GM08714 (cell line): ENCODE measurements around the gene GNAI2.
"Not testable (repeated sequence)": the region's sequence is repeated elsewhere in the genome, so short reads cannot be mapped to it uniquely, and the experiment has no call there.

Experiments
- H3K4me3 ChIP-seq: fragments of 200-500 bp; sonication (Bioruptor generic); 2 replicates; pipeline ENCODE4 v1.5.1; 2014; ENCODE audit warnings: mild to moderate bottlenecking, low read length, inconsistent platforms
- ZNF274 ChIP-seq: IDR thresholded peaks from 2 replicates; pipeline ENCODE4 v1.6.1; 2012; ENCODE audit warnings: mild to moderate bottlenecking, low read depth, low read length

GNAI2 gene

DNA sequence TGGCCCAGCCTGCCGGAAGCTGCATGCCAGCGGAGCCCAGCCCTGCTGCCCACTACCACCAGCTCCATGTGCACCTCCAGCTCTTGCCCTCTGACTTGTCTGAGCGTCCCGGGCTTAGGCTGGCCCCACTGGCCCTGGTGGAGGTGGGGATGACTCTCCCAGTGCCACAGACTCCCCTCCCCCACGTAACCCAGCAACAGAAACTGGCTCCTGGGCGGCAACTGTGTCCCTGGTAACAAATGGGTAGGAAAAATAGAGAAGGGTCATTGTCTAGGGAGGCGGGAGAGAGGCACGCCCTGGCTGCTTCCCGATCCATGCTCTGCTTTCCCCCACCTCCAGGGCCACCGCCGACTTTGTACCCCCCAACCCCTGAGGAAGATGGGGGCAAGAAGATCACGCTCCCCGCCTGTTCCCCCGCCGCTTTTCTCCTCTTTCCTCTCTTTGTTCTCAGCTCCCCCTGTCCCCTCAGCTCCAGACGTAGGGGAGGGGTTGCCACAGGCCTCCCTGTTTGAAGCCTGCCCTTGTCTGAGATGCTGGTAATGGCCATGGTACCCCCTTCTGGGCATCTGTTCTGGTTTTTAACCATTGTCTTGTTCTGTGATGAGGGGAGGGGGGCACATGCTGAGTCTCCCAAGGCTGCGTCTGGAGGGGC, 22.2 kb downstream of the GNAI2 start:
- H3K4me3 ChIP-seq: no peak overlapping the region
- no peak for TF ChIP-seq ZNF274

DNA sequence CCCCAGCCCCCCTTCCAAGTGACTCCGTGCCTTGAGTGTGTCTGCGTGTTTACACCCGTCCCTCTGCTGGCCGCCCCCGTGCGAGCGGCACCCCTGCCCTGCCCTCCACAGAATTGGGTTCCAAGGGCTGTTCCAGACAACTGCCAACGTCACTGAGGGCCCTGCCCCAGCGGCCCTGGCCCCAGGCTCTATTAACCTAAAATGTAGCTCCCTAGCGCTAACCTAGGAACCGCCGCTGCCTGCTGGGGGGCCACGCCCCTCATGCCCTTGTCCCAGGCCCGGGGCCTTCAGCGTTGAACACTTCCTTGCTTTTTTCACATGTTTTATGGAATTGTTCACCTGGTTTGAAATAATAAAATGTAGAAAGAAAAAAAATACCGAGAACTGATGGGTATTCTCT, 23.0 kb downstream of the GNAI2 start:
- no peak for TF ChIP-seq ZNF274
- H3K4me3 ChIP-seq: no peak overlapping the region

DNA sequence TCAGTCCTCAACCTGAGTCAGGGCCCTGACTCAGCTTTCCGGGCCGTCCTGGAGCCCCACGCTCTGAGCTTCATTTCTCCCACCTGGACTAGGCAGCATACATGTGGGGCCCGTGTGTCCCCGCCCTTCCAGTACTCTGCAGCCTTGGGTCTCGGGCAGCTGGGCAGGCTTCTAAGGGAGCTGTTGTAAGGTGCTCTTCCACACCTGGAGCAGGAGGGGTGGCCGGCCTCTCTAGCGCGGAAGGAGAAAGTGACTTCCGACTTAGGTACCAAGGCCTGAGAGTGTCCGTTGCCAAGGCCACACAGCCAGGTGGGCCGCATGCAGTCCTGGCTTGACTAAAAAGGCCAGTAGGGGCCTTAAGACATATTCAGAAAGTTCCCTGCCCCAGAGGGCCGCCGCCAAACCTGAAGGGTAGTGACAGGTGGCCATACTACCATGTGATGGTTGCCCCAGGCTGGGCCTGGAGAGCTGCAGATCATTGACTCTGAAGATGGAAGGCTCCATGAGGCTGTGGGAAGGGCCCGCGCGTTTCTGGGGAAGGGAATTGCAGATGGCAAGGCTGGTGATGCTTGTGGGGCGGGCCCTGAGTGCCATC, 23.5 kb downstream of the GNAI2 start:
- no peak for TF ChIP-seq ZNF274
- no peak overlapping the region for H3K4me3 ChIP-seq

DNA sequence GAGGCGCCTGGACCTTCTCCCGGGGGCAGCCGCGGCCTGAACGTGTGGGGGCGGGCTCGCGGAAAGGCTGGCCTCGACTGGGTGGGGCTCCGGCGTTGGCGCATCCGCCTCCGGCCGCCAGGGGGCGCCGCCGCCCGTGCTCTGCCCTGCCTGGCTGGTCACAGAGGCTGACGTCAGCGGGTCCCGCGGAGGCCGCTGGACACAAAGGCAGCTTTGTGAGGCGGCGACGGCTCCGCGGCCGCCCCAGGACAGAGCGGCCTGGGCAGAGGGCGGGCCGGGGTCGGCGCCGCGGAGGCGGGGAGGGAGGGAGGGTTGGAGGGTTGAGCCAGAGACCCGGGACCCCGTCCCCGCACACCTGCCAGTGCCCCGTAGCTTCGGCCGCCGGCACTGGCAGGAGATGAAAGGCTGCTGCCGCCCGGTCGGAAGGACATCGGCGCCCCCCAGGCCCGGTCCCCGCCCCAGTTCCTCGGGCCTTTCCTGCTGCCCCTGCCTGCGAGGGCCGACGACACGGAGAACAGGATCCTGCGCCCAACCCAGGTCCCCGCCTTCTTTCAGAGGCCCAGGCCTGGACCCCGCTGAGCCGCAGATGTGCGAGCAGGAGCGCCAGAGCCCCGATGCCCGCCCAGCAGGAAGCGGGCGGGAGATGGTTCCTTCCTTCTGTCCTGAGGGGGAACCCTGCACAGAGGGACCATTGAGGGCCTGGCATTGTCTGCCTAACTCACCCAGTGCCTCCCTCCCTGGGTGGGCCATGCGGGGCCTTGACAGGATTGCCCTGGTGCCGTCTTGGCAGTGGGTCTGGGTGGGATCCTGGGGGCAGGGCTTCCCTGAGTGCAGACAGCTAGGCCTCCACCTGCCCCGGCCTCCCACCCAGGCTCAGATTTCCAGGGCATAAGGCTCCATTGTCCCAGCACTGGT, 24.3 kb downstream of the GNAI2 start:
- no peak for TF ChIP-seq ZNF274
- H3K4me3 ChIP-seq: peak overlapping the region; percentile 32; the same call in 1 of the 2 replicates

DNA sequence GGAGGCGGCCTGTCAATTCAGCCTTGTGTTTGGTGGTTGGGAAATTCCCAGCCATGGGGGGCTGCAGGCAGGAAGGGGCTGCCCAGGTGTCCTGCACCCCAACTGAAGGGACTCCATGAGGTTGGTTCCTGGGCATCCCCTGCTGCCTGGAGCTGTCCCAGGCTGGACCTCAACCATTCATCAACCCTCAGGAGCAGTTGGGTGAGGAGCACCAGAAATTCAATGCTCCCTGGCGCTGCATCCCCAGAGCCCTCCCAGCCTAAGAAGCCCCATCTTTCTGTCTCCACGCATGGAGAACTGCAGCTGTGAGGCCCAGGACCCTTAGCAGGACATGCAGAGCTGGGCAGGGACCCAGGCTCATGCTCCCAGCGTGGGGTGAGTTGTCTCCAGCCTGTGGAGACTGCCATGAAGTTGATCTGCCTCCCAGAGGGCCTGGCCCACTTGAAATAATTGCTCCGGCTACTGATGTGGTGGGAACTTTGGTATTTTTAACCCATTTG, 25.0 kb downstream of the GNAI2 start:
- TF ChIP-seq ZNF274: no peak
- no peak overlapping the region for H3K4me3 ChIP-seq

DNA sequence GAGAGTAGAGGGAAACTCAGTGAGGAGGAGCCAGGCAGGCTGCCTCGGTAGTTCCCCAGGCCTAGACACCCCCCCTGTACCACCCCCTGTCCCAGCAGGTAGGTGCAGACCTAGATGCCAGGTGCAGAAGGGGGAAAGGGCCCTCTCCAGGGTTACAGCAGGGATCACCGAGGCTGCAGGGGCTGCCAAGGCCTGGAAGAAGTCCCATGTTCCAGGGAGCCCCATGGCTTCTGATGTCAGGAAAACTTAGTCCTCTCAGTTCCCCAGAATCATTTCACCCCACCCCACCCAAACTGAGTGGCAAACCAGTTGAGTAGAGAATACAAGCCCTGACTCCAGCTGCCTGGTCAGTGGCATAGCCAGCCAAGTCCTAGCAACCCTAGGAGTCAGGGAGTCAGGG, 25.5 kb downstream of the GNAI2 start:
- no peak overlapping the region for H3K4me3 ChIP-seq
- TF ChIP-seq ZNF274: no peak

DNA sequence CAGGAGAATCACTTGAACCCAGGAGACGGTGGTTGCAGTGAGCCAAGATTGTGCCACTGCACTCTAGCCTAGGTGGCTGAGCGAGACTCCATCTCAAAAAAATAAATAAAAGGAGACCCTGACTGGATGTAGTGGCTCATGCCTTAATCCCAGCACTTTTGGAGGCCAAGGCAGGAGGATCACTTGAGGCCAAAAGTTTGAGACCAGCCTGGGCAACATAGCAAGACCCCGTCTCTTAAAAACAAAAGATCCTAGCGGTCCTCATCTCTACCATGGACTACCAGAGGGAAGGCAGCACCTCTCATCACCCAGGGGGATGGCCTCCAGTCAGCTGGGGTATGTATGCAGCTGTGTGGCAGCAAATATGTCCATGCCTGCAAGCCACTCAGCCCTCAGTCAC, 26.2 kb downstream of the GNAI2 start:
- H3K4me3 ChIP-seq: not testable (repeated sequence)

DNA sequence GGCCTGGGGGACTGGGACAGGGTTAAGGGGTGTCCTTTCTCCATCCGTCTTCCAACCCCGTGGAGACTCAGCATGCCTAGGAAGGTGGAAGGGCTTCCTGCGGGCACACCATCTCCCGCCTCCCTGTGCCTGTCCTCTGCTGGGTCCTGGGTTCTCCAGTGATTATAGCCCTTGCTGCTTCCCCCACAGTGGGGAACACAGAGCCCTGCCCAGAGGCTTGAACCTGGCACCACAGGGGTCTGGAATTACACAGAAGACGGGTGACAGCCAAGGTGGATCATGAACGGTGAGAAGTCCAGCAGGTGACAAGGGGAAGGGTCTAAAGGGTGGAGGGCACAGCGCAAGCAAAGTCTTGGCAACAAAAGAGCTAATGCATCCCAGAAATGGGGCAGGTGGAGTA, 26.8 kb downstream of the GNAI2 start:
- H3K4me3 ChIP-seq: no peak overlapping the region
- TF ChIP-seq ZNF274: no peak

DNA sequence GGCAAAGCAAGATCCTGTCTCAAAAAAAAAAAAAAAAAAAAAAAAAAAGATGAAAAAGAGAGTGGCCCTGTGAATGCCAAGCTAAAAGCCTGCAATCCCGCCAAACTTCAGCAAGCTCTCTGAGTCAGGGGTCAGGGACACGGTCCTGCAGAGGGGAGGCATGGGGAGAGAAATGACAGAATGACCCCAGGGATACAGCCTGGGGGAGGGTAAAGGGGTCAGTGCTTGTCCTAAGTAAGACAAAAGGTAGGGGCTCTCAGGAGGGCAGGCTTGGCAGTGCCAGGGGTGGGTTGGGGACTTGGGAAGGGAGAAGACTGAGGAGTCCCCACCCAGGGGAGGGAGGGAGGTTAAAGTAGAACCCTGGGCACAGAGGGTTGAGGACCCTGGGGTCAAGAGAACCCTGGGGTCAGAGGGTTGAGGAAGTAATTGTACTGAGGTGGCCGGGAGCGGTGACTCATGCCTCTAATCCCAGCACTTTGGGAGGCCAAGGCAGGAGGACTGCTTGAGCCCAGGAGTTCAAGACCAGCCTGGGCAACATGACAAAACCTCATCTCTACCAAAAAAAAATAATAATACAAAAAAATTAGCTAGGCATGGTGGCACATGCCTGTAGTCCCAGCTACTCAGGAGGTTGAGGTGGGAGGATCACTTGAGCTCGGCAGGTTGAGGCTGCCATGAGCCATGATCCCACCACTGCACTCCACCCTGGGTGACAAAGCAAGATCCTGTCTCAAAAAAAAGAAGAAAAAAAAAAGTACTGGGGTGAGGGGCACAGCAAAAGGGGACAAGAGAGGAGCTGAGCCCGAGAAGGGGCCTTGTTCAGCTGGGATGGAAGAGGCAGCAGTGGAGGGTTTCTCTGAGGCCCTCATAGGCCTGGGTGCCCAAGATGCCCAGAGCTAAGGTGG, 27.7 kb downstream of the GNAI2 start:
- no peak for TF ChIP-seq ZNF274
- H3K4me3 ChIP-seq: no peak overlapping the region

DNA sequence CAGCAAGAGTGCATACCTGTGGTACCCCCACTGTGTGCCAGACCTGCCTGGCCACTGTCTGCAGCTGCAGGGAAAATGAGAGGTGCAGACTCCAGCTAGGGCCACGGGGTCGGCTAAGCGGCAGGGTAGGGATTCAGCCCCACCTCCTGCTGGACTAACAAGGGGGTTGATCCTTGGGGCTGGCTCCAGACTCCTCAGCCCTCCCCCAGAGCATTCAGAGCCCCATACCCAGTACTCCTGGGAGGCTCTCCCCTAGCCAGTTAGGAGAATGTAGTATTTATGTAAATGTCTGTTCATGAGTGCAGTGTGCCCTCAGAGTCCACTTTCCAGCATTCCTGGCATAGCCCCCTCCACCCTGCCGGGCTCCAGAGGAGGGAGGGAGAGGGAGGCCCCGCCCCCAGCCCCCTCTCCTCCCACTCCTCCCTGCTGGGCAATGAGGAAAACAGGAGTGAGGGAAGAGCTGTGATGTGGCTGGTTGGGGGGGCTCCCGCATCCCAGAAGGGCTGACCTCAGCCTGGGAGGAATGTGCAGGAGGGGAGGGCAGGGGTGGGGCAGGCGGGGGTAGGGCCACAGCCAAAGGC, 28.5 kb downstream of the GNAI2 start:
- no peak overlapping the region for H3K4me3 ChIP-seq

DNA sequence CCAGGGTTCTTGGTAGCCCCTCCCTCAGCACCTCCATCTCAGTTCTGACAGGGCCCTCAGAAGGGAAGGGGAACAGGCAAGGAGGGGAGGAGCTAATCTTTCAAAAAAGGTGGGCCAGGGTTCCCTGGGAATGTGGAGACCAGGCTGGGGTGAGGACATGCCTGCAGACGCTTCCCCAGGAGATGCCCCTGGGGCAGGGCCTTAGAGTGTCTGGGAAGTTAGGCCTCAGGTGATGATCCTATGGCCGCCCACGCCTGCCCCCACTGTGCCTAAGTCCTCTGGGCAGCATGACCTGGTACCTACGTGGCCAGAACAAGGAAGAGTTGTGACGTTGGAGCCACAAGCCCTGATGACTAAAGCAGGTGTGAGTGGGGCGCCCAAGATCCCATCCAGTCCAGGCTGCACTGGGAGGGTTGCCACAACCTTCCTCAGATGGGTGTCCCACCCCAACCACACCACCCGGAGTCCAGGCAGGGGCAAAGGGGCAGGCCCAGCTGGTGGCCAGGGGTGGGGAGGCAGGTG, 29.0 kb downstream of the GNAI2 start:
- no peak for TF ChIP-seq ZNF274
- no peak overlapping the region for H3K4me3 ChIP-seq

More for the DNA sequence above, 28.5 kb downstream of the GNAI2 start:
- TF ChIP-seq ZNF274: no peak

DNA sequence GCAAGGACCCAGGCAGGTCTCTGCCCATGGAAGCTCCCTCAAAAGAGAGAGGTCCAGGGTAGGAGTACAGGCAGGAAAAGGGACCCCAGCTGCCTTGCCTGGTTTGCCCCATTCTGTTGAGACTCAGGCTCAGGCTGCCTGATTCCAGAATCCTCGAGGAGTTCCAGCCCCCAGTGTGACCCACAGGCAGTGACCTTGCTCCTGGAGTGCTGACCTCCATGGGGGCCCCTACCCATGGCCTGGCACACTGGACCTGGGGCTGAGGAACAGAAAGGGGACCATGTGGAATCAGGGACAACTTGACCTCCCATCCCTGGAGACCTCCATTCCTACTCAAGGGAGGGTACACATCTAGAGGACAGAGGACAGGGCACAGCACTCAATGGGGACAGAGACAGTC, 29.6 kb downstream of the GNAI2 start:
- H3K4me3 ChIP-seq: no peak overlapping the region
- no peak for TF ChIP-seq ZNF274

DNA sequence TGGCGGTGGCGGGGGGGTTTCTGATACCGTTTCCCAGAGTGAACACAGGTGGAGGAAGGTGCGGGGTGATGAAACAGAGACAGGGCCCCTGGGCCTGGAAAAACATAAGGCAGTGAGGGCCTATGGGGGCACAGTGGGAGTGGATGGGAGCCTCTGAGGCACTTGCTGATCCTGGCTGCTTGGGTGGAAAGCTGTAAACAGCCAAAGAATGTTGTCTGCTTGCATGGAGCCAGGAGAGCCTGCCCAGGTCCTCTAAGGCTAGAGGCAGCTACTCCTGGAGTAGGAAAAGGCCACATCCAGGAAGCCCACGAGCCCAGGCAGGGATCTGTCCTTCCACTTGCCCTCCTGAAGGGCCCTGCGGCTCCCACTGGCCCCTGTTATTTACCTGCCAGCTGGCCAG, 30.0 kb downstream of the GNAI2 start:
- H3K4me3 ChIP-seq: no peak overlapping the region
- no peak for TF ChIP-seq ZNF274
